Hepatocyte (in vitro differentiated cells): ENCODE data around the gene SEC61B. TPM values are rescaled to one million over a fixed set of nuclear protein-coding genes. Genes with fewer than 3 reads are reported as not detected.

Experiments
- DNase-seq: peaks from one replicate; pipeline ENCODE4 v3.0.0-alpha.2; 2016; ENCODE audit warnings: low spot score
- H2AFZ ChIP-seq: fragments of 200-600 bp; sonication (generic); 2 replicates; pipeline ENCODE4 v1.6.0; 2016; ENCODE audit warnings: antibody characterized with exemption, mild to moderate bottlenecking
- H3K27ac ChIP-seq: fragments of 200-600 bp; sonication (generic); 2 replicates; pipeline ENCODE4 v1.5.1; 2016; ENCODE audit warnings: mild to moderate bottlenecking
- H3K27me3 ChIP-seq: fragments of 200-600 bp; sonication (generic); 2 replicates; pipeline ENCODE4 v1.6.1; 2016
- H3K36me3 ChIP-seq: fragments of 200-600 bp; sonication (generic); replicated peaks from 2 replicates; pipeline ENCODE4 v1.5.1; 2016; ENCODE audit warnings: low read depth; ENCODE audit not compliant: insufficient read depth
- H3K4me1 ChIP-seq: fragments of 200-600 bp; sonication (generic); 2 replicates; pipeline ENCODE4 v1.5.1; 2016; ENCODE audit warnings: mild to moderate bottlenecking, moderate library complexity; ENCODE audit not compliant: insufficient read depth
- H3K4me2 ChIP-seq: fragments of 200-600 bp; sonication (generic); 2 replicates; pipeline ENCODE4 v1.6.0; 2016
- H3K4me3 ChIP-seq: fragments of 200-600 bp; sonication (generic); 2 replicates; pipeline ENCODE4 v1.5.1; 2016; ENCODE audit warnings: mild to moderate bottlenecking
- H3K79me2 ChIP-seq: fragments of 200-600 bp; sonication (generic); 2 replicates; pipeline ENCODE4 v1.6.0; 2017; ENCODE audit warnings: mild to moderate bottlenecking
- H3K9me2 ChIP-seq: fragments of 200-600 bp; sonication (generic); replicated peaks from 2 replicates; pipeline ENCODE4 v1.6.0; 2017; ENCODE audit warnings: mild to moderate bottlenecking; ENCODE audit not compliant: insufficient read depth
- H3K9me3 ChIP-seq: fragments of 200-600 bp; sonication (generic); 2 replicates; pipeline ENCODE4 v1.5.1; 2016; ENCODE audit warnings: low read depth, mild to moderate bottlenecking
- H4K20me1 ChIP-seq: fragments of 200-600 bp; sonication (generic); 2 replicates; pipeline ENCODE4 v1.6.0; 2016; ENCODE audit warnings: mild to moderate bottlenecking; ENCODE audit not compliant: insufficient read depth, poor library complexity, severe bottlenecking
- EZH2 ChIP-seq: fragments of 200-600 bp; sonication (generic); IDR thresholded peaks from 2 replicates; pipeline ENCODE4 v1.6.1; 2016; ENCODE audit warnings: antibody characterized with exemption, mild to moderate bottlenecking, borderline replicate concordance
- EZH2phosphoT487 ChIP-seq: fragments of 200-600 bp; sonication (generic); IDR thresholded peaks from one replicate; pipeline ENCODE4 v1.6.1; 2018; ENCODE audit warnings: antibody characterized with exemption, mild to moderate bottlenecking, low read depth, moderate library complexity; ENCODE audit not compliant: unreplicated experiment, severe bottlenecking
- WGBS: methylation state at CpG from one replicate; pipeline ENCODE4 v1.1.6; 2016; ENCODE audit warnings: low lambda C conversion rate; ENCODE audit errors: missing lambda C conversion rate; 5-methylcytosine and 5-hydroxymethylcytosine counted together
- polyA plus RNA-seq: library from polyadenylated mRNA; unstranded; fragments of >200 nt; fragmentation: Nextera tagmentation; extraction: Ambion mirVana; gene quantifications from 2 replicates; pipeline ENCODE4 v1.2.1, GENCODE V29; 2016
- total RNA-seq: library from RNA; depleted of rRNA; stranded (reverse); fragments of >200 nt; gene quantifications from 2 replicates; pipeline ENCODE4 v1.2.3, GENCODE V29; 2014
- TF ChIP-seq, protein P1 (sequence below): fragments of 200-600 bp; sonication (generic); IDR thresholded peaks from 2 replicates; pipeline ENCODE4 v1.5.1; 2016; ENCODE audit warnings: antibody characterized with exemption, mild to moderate bottlenecking; ENCODE audit not compliant: poor library complexity

SEC61B gene
- 145 and 154 TPM in 2 replicates for total RNA-seq
- 365 and 377 TPM in 2 replicates for polyA plus RNA-seq

DNA sequence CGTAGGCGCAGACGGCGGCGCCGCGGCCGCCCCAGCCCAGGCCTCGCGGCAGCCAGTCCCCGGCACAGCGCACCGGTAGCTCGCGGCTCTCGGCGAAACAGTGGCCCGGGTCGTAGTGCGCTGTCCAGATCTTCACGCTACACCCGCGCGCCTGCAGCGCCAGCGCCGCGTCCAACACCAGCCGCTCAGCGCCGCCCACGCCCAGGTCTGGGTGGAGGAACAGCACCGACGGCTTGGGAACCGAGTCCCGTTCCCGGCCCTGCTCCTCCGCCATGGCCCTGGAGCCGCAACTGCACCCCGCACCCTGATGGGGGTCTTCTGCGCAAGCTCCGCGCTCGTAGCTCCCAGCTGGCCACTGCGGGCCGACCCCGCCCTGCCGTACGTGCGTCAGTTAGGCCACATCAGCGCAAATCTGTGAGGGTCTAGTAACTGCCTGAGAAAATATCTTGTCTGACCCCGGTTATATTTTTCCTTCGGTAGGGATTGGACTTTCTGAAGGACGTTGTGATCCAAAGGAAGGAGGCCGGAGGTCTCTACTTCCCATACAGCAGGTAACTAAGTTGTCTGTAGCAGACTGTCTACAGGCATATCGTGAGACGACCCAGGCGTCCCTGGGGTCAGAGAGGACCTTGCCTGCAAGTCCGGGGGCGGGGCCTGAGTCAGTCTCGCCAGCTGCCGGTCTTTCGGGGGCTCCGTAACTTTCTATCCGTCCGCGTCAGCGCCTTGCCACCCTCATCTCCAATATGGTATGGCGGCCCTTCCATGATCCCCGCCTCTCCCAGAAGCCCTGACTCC, at the start of gene SEC61B, which contains the start of gene ALG2:
Gene SEC61B, plus strand, starts transcription at position 662 of the 795 bp plus-strand sequence. Its CDS starts 82 bp downstream, at position 744.
Gene ALG2, minus strand, starts transcription at position 322 of the 795 bp plus-strand sequence. Its CDS starts 48 bp downstream, at position 274.
- Histone ChIP-seq H4K20me1 (peaks cover 60% of the 10 kb centered on the region), H3K4me3 (peak within 1 kb of the TSS; percentile 67), H3K4me1 (peaks cover 32% of the 10 kb centered on the region), H3K4me2 (peak within 1 kb of the TSS; percentile 96), H3K9me2 (no peaks in the 10 kb centered on the region), H3K27ac (peak within 1 kb of the TSS; percentile 92), H3K9me3 (no peaks in the 10 kb centered on the region), H3K36me3 (no peaks in the 10 kb centered on the region), H2AFZ (peak within 1 kb of the TSS; percentile 74), H3K79me2 (peaks cover 90% of the 10 kb centered on the region), H3K27me3 (no peaks in the 10 kb centered on the region)
- TF ChIP-seq EZH2phosphoT487 (no peak), EZH2 (no peak)
- TF ChIP-seq, protein P1, sequence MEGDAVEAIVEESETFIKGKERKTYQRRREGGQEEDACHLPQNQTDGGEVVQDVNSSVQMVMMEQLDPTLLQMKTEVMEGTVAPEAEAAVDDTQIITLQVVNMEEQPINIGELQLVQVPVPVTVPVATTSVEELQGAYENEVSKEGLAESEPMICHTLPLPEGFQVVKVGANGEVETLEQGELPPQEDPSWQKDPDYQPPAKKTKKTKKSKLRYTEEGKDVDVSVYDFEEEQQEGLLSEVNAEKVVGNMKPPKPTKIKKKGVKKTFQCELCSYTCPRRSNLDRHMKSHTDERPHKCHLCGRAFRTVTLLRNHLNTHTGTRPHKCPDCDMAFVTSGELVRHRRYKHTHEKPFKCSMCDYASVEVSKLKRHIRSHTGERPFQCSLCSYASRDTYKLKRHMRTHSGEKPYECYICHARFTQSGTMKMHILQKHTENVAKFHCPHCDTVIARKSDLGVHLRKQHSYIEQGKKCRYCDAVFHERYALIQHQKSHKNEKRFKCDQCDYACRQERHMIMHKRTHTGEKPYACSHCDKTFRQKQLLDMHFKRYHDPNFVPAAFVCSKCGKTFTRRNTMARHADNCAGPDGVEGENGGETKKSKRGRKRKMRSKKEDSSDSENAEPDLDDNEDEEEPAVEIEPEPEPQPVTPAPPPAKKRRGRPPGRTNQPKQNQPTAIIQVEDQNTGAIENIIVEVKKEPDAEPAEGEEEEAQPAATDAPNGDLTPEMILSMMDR = no peak
- peak; percentile 97 for DNase-seq
- under 1% methylated on average over 69 of the region's 70 CpGs for WGBS

DNA sequence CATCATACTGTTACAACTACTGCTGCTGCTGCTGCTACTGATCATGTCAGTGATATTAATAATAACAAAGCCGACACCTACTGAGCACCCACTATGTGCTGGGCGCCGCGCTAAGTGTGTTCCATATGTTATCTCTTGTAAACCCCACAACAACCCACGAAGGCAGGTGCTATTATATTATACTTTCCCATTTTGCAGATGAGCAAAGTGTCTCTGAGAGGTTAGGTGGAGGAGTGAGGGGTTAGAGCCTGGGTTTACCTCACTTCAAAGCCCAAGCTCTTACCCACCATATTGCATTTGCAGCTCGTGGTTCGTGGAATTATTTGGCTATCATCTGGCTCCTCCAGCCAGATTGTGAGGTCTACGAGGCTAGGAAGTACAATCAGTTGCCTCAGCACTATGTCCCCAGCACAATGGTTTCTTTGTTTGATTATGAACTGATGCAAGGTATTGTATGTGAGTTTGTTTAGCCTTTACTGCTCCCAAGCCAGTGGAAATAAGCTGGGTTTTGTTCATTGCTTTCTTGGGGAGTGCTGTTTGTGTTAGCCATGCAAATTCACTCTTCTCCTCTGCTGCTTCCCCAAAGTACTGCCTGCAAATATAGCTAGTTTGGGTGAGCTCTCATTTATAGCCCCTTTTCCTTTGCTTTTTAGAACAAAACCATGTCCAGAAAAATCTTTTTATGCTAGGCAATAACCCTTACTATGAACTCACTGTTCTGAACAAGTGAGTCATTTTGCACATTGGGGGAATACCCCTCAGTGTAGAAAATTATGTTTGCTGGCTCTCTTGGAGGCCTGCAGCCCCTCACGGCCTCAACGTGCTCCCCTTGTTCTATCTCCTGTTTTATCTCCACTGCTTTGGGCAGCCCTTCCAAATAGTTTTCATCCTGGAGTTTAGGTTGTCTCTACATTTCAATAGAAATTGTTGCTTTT, 48.2 kb upstream of the SEC61B start:
- no peak for DNase-seq
- Histone ChIP-seq H3K4me1 (peaks cover 35% of the 10 kb centered on the region), H3K27ac (peak overlapping the region; percentile 55), H3K79me2 (no peaks in the 10 kb centered on the region), H2AFZ (no peak overlapping the region), H3K4me3 (no peak overlapping the region), H3K4me2 (no peak overlapping the region), H3K27me3 (no peaks in the 10 kb centered on the region), H4K20me1 (no peaks in the 10 kb centered on the region), H3K9me3 (no peaks in the 10 kb centered on the region), H3K9me2 (no peaks in the 10 kb centered on the region), H3K36me3 (no peaks in the 10 kb centered on the region)
- TF ChIP-seq, protein P1 = no peak
- TF ChIP-seq EZH2phosphoT487 = no peak
- TF ChIP-seq EZH2 = no peak
- 70% methylated on average over 10 of the region's 10 CpGs for WGBS

DNA sequence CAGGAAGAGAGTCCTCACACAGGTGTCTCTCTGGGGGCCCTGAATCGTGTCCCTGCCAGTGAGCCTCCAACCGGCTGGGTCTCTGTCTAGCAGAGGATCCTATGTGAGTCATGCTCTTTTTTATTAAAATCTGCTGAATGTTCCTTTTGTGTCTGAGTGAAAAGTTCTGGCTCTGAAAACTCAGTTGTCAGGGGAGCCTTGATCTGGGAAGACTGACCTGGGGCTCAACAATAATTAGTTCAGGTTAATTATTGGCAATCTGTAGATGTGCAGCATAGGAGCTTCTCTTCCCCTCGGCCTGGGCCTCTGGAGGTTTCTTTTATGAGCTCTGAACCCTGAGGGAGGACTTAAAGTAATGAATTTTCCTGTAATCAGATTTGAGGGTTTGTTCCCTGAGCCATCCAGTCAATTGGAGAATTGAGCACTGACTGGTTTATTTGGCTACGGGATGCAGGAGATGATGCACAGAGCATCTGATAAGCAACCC, 45.5 kb upstream of the SEC61B start:
- H3K4me2 ChIP-seq = no peak overlapping the region
- no peaks in the 10 kb centered on the region for H3K9me2 ChIP-seq
- DNase-seq = peak; percentile 50
- no peaks in the 10 kb centered on the region for H3K36me3 ChIP-seq
- H2AFZ ChIP-seq = no peak overlapping the region
- no peaks in the 10 kb centered on the region for H3K27me3 ChIP-seq
- H3K9me3 ChIP-seq = no peaks in the 10 kb centered on the region
- peaks cover 26% of the 10 kb centered on the region for H3K4me1 ChIP-seq
- TF ChIP-seq EZH2 = no peak
- TF ChIP-seq, protein P1 = no peak
- TF ChIP-seq EZH2phosphoT487 = no peak
- H4K20me1 ChIP-seq = no peaks in the 10 kb centered on the region
- no peaks in the 10 kb centered on the region for H3K79me2 ChIP-seq
- 20% methylated on average over 4 of the region's 4 CpGs for WGBS
- peak overlapping the region; percentile 7 for H3K27ac ChIP-seq
- no peak overlapping the region for H3K4me3 ChIP-seq
